ENCODE data around the gene NEUROD6.

NEUROD6 gene

DNA sequence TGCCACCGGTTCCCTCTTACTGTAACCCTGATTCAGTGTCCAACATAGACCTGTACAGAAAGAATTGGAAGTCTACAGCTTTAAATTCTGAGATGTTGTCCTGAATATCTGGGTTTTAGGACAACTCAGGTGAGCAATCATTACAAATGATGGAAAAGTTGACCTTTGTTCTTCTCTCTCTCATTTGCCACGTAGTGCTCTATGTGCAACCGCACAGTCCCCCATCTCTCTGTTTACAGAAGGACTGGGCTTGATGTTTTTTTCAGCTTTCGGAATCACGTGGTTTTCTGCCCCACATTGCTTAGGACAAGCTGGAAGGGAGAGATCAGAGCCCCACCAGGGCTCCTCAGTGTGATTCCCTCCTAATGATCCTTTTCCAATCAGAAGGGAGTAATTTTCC lies 22.2 kb downstream of the NEUROD6 start:
- H3K4me3 ChIP-seq (ENCODE audit: low read length) = no peak overlapping the region
- no peak for DNase-seq (ENCODE audit: low read depth)
- TF ChIP-seq CTCF (conservative IDR thresholded peaks at IDR 0.05; ENCODE audit: low read length) = no peak

- H3K4me3 ChIP-seq (ENCODE audit: low read length) = no peak overlapping the region
- no peak for TF ChIP-seq CTCF (conservative IDR thresholded peaks at IDR 0.05; ENCODE audit: low read length)
- DNase-seq (ENCODE audit: low read depth) = no peak
Observed at GRCh38 chr7:31316876-31317275, 23.6 kb downstream of the NEUROD6 start.

- no peak for TF ChIP-seq CTCF (conservative IDR thresholded peaks at IDR 0.05; ENCODE audit: low read length)
- no peak for DNase-seq (ENCODE audit: low read depth)
- no peak overlapping the region for H3K4me3 ChIP-seq (ENCODE audit: low read length)
Observed at GRCh38 chr7:31315758-31316157, 24.8 kb downstream of the NEUROD6 start.

GRCh38 chr7:31314781-31315180 lies 25.7 kb downstream of the NEUROD6 start:
- H3K4me3 ChIP-seq (ENCODE audit: low read length) = no peak overlapping the region
- no peak for DNase-seq (ENCODE audit: low read depth)
- no peak for TF ChIP-seq CTCF (conservative IDR thresholded peaks at IDR 0.05; ENCODE audit: low read length)

- no peak for DNase-seq (ENCODE audit: low read depth)
- no peak overlapping the region for H3K4me3 ChIP-seq (ENCODE audit: low read length)
- TF ChIP-seq CTCF (conservative IDR thresholded peaks at IDR 0.05; ENCODE audit: low read length) = no peak
Observed at GRCh38 chr7:31312889-31313288, 27.6 kb downstream of the NEUROD6 start.

GRCh38 chr7:31311552-31311951 lies 29.0 kb downstream of the NEUROD6 start:
- DNase-seq (ENCODE audit: low read depth) = no peak
- H3K4me3 ChIP-seq (ENCODE audit: low read length) = no peak overlapping the region
- TF ChIP-seq CTCF (conservative IDR thresholded peaks at IDR 0.05; ENCODE audit: low read length) = no peak

- TF ChIP-seq CTCF (conservative IDR thresholded peaks at IDR 0.05; ENCODE audit: low read length) = no peak
- H3K4me3 ChIP-seq (ENCODE audit: low read length) = no peak overlapping the region
Observed at GRCh38 chr7:31310321-31310935, 30.1 kb downstream of the NEUROD6 start.

More at GRCh38 chr7:31310321-31310935, 30.1 kb downstream of the NEUROD6 start:
- DNase-seq (ENCODE audit: low read depth) = no peak

All from AG10803 (cell line).